ENCODE measurements around the gene BRPF3.

The BRPF3 gene

GRCh38 chr6:36266913-36267644 is 70.5 kb downstream of the BRPF3 start:
- DNase-seq: peak in 3 of 56 donors; percentile 13 to 16 (median 15)

GRCh38 chr6:36267731-36268477 is 71.4 kb downstream of the BRPF3 start:
- no peak for DNase-seq

- DNase-seq: peak in 37 of 56 donors; percentile 4 to 86 (median 47)
Observed at GRCh38 chr6:36268478-36269275, 72.1 kb downstream of the BRPF3 start.

GRCh38 chr6:36269834-36270705 is 73.5 kb downstream of the BRPF3 start, which contains the start of gene PNPLA1:
TSS of gene PNPLA1 (plus strand) at chr6:36270060. CDS start at chr6:36270460, 400 bp downstream.
- no peak for DNase-seq

GRCh38 chr6:36272234-36272633 is 75.7 kb downstream of the BRPF3 start:
- DNase-seq: no peak

- no peak for DNase-seq
Observed at GRCh38 chr6:36273067-36273466, 76.5 kb downstream of the BRPF3 start.

- DNase-seq: no peak
Observed at GRCh38 chr6:36273802-36274514, 77.4 kb downstream of the BRPF3 start.

GRCh38 chr6:36276581-36277536 is 80.3 kb downstream of the BRPF3 start:
- DNase-seq: no peak

GRCh38 chr6:36277946-36278470 is 81.5 kb downstream of the BRPF3 start:
- no peak for DNase-seq

- DNase-seq: no peak
Observed at GRCh38 chr6:36280467-36280866, 83.9 kb downstream of the BRPF3 start.

GRCh38 chr6:36280983-36281382 is 84.4 kb downstream of the BRPF3 start:
- no peak for DNase-seq

Measured in nucleus accumbens (tissue), 56 donors.